Activated CD4-positive, CD25-positive, alpha-beta regulatory T cell (primary cell): Measurements from ENCODE around the gene METTL23.

Experiments used
- DNase-seq, 4 experiments: peaks; one replicate each; lab custom pipeline; 2025; lab: John Stamatoyannopoulos, UW

METTL23 gene

DNA sequence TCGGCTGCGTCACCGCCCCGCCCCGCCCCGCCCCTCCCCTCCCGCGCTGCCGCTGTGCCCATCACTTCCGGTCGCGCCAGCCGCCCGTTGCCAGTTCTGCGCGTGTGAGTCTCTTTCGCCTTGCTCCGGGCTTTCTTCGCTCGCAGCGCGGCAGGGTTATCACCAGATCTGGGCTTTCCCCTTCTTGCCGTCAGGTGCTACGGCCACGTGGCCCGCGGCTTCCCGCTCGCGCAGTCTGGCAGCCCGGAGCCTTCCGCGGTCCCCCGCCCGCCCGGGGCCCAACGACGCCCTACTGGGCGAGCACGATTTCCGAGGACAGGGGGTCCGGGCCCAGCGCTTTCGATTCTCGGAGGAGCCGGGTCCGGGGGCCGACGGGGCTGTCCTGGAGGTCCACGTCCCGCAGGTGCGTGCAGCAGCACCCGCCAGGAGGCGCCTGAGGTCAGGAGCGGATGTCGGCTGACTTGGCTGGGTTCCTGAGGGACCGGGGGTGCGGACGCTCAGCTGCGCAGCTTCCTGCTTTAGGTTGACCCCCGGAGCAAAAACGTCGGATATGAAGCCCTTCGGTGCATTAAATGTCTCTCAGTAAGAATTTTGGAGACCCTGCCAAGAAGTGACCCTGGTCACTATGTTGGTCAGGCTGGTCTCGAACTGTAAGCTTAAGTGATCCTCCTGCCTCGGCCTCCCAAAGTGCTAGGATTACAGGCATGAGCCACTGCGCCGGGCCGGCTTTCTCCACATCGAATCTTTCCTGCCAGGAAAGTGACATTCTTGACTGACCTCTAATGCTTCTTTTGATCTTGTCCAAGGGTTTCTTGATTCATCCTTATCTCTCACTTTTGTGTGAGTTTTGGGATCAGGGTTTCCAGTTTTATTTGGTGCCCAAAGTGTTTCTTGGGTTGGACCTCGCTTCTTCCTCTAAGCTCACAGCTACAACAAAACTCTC, at the start of gene METTL23:
METTL23 (plus strand) TSS at position 64 of the 943 bp plus-strand sequence. CDS start 2,872 bp downstream, outside the sequence.
- DNase-seq: peak; percentile 70 to 86 (median 72)

DNA sequence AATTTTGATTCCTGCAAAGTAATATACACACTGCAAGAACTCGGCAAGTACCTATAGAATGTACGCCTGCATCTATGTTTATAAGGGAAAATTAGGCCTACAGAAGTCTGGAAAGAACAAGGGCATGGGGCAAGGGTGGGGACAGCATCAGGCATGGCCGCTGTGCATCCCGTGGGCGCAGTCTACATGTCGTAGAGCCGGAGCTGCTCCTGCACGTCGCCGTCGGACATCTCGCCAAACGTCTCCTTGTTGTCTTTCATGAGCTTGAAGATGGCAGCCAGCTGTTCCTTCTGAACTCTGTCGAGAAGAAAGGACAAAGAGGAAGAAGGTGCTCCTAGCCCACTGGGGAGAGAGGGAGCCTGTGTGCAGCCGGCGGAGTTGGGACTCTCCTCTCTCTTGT, 49.2 kb upstream of the METTL23 start:
- no peak for DNase-seq

DNA sequence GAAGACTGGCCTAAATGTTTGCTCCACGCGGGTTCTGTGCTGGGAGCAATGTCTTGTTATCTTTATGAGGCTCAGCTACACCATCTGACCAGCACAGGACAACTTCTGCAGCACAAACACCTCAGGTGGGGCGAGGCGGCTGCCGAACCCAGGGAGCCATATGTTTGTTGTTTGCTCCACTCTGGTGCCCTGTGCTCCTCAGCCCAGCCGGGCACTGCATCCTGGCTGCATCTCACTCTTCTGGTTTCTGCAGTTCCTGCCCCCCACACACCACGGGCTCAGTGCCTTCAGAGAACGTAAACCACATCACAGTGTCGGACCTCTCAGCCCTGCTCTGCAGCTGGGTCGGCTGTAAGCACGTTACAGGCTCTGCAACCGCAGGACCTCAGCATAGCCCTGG, 48.3 kb upstream of the METTL23 start:
- DNase-seq: no peak

DNA sequence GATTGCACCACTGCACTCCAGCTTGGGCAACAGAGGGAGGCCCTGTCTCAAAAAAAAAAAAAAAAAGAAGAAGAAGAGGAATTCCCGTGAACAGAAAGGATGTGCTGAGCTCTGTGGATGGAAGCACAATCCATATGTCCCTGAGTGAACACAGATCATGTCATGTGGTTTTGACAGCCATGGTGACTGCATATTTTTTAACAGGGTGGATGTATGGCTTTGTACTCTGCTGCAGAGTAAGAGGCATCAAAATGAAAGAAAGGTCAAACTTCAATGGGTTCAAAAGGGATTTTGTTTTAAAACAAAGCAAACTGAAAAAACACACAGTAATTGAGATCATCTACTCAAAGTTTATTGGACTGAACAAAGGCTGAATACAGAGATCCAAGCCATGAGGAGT, 47.4 kb upstream of the METTL23 start:
- DNase-seq: no peak

DNA sequence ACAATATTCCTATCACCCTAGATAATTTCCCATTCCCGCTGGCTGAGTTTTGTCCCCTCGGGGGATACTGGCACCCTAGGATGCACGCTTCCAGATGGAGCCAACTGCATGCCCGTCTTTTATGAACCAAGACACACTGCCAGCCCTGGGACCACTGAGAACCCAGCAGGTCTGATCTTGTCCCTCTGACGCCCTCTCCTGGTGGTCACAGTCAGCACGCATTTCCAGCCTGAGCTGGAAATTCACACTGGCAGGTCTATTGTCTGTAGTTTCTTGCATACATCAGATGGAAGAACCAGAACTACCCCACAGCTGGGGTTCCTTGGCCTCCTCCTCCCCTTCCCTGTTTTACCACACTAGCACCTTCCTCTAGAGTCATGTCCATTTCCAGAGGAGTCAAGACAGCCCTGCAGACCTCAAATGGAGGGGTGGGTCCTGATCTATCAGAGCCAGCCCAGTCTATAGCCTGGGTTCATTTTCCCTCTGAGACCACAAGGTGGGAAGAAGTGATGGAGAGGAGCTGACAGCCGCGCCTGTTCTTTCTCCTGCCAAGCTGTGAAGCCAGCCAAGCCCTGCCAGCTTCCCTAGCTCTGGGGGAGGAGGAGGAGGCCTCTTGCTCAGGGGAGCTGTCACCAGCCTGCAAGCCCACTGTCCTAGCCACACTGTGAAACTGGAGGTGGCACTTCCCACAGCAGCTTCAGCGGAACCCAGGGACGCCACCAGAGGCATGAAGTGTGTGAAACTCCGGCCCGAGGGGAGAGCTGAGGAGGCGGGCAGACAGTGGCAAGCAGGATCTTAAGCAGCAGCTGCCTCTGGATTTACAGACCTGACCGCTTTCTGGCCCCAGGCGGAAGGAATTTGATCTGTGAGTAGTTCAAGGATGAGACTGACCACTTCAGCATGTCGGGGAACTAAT, 45.2 kb upstream of the METTL23 start:
- DNase-seq: peak; percentile 9 to 45 (median 32)

- no peak for DNase-seq
These were observed 44.3 kb upstream of the METTL23 start for GRCh38 chr17:76682296-76682695.

- no peak for DNase-seq
These were observed 43.5 kb upstream of the METTL23 start for GRCh38 chr17:76683011-76683755.

DNA sequence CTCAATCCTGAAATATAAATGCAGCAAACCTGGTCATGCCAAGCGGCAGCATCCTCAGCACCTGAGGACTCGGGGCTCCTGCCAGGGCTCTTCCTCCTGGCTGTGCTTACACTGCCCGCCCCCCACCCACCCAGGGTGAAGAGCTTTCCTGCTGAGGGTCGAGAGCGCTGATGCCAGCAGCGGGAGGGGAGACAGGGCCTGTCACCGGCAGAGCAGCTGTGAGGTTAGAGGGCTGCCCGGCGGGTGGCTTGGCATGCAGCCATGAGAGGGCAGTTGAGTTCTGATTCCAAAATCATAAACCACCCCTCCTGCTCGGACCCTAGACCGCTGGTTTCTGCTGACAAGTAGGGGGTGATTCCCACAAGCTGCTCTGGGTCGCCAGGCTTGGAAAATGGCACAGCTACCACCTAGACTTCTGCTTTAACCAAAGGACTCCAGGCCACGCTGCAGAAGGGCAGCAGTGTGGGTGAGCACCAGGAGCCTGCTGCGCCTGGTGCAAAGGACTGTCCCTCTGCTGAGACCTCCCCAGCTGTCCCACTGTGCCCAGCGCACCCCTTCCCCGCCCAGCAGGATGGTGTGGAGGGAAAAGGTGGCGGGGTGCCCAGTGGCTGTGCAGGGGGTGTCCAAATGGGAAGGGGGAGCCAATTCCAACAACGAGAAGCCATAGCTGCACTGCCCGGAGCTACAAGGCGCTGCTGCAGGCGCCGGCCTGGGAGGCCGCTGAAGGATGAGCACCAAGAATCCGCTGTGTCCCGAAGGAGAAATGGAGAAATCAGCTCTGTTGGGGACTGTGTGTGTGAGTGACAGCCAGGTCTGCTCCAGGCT, 42.5 kb upstream of the METTL23 start:
- no peak for DNase-seq

GRCh38 chr17:76684756-76685155, 41.9 kb upstream of the METTL23 start:
- DNase-seq: no peak

DNA sequence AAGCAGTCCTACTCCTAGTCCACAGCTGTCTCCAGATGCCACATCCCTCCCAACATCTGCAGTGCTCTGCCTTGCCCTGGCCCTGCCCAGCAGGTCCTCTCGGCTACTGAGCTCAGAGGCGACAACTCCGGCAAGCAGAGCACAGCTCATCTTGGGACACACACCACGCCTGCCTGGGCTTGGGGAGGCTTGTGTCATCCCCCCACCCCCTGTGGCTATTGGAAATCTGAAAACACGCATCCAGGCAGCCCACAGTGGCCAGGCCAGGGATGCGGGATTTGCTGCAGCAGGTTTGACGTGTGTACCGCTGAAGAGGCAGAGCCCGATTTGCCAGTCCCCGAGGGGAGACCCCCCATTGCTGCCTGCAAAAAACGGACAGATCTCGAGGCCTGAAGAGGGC, 41.3 kb upstream of the METTL23 start:
- DNase-seq: no peak

- no peak for DNase-seq
These were observed 40.8 kb upstream of the METTL23 start for GRCh38 chr17:76685846-76686245.

- no peak for DNase-seq
These were observed 39.9 kb upstream of the METTL23 start for GRCh38 chr17:76686538-76687297.

DNA sequence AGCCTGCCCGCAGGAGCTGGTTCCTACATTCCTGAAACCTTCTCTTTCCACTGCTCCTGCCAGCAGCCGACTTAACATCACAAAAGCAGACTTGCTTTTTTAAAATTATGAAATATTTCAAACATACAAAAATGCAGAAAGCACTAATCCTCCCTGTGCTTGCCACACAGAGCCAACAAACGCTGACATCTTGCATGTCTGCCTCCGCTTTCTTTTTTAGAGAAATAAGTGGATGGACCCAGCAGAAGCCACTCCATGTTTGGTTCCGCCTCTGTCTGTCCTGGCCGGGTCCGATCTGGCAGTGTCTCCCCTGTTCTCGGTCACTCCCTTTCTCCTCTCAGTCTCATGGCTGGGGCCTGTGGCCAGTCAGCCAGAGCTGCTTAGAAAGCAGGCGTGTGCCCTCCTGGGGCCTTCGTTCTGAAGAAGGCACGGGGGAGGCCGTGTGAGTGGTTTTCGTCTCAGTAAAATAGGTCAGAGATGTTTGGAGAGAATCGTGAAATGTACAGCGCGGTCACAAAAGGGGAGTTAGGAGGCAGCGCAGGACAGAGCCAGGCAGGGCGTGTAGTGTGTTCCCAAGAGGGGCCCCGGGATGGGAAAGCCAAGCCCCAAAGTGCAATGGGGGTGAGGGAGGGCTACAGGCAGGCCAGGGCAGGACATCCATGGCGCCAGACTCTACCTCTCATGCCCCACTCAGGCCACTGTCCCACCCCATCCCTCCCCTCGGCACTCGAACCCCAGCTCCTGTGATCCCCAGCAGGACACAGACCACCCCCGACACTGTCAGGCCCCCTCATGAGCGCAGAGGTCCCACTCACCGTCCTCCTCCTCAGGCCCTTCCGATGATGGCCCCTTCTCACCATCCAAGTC, 39.1 kb upstream of the METTL23 start:
- no peak for DNase-seq

DNA sequence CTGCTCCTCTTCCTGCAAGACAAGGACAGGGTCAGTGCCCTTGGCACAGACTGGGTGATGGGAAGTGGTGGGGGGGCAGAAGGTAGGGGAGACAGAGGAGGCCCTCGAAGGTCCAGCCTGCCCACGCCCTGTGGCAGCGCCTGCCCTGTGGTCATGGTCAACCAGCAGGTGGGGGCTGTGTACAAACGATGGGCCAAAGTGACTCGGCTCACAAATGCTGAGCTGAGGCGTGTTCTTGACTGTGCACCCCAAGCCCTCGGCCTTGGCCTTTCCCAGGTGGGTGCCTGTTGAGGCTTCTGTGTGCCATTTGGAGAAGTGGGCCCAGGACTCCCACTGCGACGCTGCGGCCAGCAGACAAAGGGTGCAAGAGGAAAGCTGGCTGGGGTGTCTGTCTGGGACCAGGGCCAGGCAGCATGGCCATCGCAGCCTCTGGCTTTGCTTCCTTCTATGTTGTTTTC, 38.4 kb upstream of the METTL23 start:
- DNase-seq: no peak

GRCh38 chr17:76689859-76690258, 36.8 kb upstream of the METTL23 start:
- DNase-seq: no peak

DNA sequence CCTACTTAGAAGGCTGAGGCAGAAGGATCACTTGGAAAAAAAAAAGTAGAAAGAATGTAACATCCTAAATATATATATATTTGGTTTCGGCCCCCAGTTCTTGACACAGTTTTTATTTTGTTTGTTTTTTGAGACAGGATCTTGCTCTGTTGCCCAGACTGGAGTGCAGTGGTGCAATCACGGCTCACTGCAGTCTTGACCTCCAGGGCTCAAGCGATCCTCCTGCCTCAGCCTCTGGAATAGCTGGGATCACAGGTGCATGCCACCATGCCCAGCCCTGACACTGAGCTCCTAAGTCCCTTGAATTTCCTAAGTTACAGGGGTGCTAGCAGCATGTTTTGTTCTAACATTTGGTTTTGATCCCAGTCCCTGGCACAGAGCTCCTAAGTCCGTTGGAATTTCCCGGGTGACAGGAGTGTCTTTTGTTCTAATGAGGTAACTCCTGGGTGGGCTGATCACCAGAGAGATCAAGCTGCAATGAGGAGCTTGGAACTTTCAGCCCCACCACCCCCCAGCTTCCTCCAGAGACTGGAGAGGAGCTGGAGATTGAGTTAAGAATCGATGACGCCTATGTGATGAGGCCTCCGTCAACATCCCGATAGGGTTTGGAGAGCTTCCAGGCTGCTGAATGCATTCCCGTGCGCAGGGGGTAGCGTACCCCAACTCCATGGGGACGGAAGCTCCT, 35.9 kb upstream of the METTL23 start:
- no peak for DNase-seq

DNA sequence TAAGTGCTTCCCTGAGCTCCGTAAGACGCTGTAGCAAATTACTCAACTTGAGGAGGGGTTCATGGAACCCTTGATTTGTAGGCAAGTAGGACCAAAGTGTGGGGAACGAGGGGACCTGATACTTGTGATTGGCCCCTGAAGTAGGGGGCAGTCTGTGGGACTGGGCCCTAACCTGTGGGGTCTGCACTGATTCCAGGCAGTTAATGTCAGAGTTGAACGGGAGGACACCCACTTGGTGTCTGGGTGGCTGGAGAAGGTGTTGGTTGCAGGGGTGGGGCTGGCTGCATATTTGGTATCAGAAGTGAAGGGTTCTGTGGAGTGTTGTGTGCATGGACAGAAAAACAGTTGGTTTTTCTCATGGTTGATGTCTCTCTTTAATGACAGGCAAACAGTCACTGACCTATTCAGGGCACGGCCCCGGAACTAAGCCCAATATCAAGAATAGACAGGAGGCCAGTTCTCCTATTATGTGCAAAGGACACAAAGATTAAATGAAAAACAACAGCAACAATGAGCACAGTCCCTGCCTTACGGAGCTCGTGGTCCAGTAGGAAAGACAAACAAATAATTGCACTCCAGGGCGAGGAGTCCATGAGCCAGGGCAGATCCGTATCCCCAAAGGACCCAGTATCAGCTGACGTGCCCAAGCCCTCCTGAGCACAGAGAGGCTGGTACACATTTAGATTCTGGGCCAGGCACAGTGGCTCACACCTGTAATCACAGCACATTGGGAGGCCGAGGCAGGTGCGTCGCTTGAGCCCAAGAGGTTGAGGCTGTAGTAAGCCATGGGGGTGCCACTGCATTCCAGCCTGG, 35.1 kb upstream of the METTL23 start:
- no peak for DNase-seq
